BJ (cell line): Measurements from ENCODE around the gene EIF6. TPM values are rescaled to one million over a fixed set of nuclear protein-coding genes. Genes with fewer than 3 reads are reported as not detected.

Experiments used
- CTCF ChIA-PET: fragments of 350-600 bp; formaldehyde crosslinking; extraction: SDS; loops from one replicate; lab custom pipeline; 2021; ENCODE audit warnings: antibody characterized with exemption, inconsistent platforms; lab: Yijun Ruan, JAX
- POLR2A ChIA-PET: fragments of 300-600 bp; sonication (Branson Sonifier 250); formaldehyde crosslinking; extraction: SDS; loops from one replicate; lab custom pipeline; 2021; ENCODE audit warnings: antibody characterized with exemption; lab: Charles Lee
- DNase-seq: peaks from one replicate; pipeline ENCODE4 v3.0.0-alpha.2; 2011; ENCODE audit warnings: low read depth
- H3K27me3 ChIP-seq: 2 replicates; pipeline ENCODE4 v1.6.0; 2011; ENCODE audit warnings: low read length; ENCODE audit not compliant: control insufficient read depth, insufficient read depth
- H3K36me3 ChIP-seq: 2 replicates; pipeline ENCODE4 v1.5.1; 2011; ENCODE audit warnings: low read length; ENCODE audit not compliant: control insufficient read depth, insufficient read depth
- H3K4me3 ChIP-seq: 2 replicates; pipeline ENCODE4 v1.5.1; 2011; ENCODE audit warnings: low read depth, mild to moderate bottlenecking, control low read depth, low read length
- polyA minus RNA-seq: library from RNA; depleted of rRNA, polyadenylated mRNA; stranded (reverse); fragments of >200 nt; gene quantifications from 2 replicates; pipeline ENCODE4 v1.2.3, GENCODE V29; 2011; rRNA and poly(A)+ RNA removed
- polyA plus RNA-seq: library from polyadenylated mRNA; depleted of rRNA; stranded (reverse); fragments of >200 nt; gene quantifications from 2 replicates; pipeline ENCODE4 v1.2.3, GENCODE V29; 2011; rRNA removed
- TF ChIP-seq, protein P1 (sequence below): IDR thresholded peaks from 2 replicates; pipeline ENCODE4 v1.5.1; 2011; ENCODE audit warnings: low read depth, mild to moderate bottlenecking, control low read depth, inconsistent platforms, low read length, moderate library complexity; ENCODE audit not compliant: insufficient read depth

EIF6 gene
- polyA plus RNA-seq, result 182 and 261 TPM in 2 replicates
- 84.4 and 154 TPM in 2 replicates for polyA minus RNA-seq

DNA sequence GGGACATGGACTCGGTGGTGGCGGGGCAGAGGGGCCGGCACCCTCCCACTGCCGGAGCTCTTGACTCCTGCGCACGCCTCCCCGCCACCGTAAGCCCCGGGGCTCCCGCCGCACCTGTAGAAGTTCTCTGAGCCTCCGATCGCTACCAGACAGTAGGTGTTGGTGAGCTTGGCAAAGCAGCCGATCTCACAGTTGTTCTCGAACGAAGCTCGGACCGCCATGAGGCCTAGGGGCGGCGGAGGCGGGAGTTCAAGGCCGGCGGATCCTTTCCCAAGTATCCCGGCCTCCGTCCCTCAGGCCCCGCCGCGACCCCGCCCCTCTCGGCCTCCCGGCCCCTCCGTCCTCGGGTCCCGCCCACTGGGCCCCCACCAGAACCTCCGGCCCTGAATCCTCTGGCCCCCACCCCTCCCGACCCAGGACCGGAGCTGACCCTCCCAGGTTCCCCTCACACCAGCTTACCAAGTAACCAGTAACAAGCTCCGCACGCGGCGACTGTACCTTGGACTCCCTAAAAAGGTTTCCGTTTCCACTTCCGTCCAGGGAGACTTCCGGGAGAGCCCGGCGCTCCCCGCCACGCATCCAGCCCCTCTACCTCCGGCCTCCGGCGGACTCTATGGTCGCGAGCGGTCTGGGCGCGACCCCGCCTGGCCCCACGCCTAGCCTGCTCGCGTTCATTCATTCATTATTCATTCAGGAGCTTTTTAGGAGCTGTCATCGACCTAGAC is at the start of gene EIF6:
Gene EIF6 (minus strand): TSS at position 506 of the 725 bp plus-strand sequence. CDS start 285 bp downstream, at position 221.
- TF ChIP-seq, protein P1, sequence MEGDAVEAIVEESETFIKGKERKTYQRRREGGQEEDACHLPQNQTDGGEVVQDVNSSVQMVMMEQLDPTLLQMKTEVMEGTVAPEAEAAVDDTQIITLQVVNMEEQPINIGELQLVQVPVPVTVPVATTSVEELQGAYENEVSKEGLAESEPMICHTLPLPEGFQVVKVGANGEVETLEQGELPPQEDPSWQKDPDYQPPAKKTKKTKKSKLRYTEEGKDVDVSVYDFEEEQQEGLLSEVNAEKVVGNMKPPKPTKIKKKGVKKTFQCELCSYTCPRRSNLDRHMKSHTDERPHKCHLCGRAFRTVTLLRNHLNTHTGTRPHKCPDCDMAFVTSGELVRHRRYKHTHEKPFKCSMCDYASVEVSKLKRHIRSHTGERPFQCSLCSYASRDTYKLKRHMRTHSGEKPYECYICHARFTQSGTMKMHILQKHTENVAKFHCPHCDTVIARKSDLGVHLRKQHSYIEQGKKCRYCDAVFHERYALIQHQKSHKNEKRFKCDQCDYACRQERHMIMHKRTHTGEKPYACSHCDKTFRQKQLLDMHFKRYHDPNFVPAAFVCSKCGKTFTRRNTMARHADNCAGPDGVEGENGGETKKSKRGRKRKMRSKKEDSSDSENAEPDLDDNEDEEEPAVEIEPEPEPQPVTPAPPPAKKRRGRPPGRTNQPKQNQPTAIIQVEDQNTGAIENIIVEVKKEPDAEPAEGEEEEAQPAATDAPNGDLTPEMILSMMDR, result no peak
- Histone ChIP-seq H3K4me3 (peak within 1 kb of the TSS; percentile 91), H3K36me3 (peaks cover 13% of the 10 kb centered on the region), H3K27me3 (no peaks in the 10 kb centered on the region)
- no peak for DNase-seq
- CTCF ChIA-PET, result interaction anchor here (0.6 to 2.5 kb wide), 9 partner anchors 12 to 179 kb away, joined by 3 to 10 read pairs (median 4); partner anchors contain the start of gene GDF5
- POLR2A ChIA-PET, result interaction anchor here (0.6 to 1.2 kb wide), 5 partner anchors 22 to 1573 kb away, joined by 3 to 21 read pairs (median 4); partner anchors contain the start of gene CEP250

DNA sequence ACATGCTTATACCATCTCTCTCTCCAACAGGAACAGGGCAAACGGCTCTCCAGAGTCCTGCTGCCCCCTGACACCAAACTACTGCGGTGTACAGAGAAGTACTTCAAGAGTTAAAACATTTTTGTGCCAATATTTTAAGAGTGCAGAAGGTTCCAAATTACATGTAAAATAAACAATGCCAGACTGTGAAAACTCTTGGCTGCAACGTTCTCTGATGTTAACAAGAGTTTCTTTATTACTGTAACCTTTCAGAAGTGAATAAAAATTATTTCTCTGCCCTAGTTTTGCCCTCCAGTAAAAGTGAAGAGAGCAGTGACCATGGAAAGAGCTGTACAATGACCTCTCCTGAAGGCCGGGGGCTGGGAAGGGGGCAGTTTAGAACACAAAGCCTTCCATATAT is 49.0 kb upstream of the EIF6 start:
- Histone ChIP-seq H3K4me3 (no peak overlapping the region), H3K36me3 (no peaks in the 10 kb centered on the region), H3K27me3 (no peaks in the 10 kb centered on the region)
- no peak for DNase-seq
- ChIA-PET POLR2A (no interaction called here), CTCF (interaction anchor here (1.6 kb wide), 2 partner anchors 11 to 106 kb away, joined by 3 to 4 read pairs; no protein-coding TSS in a partner anchor)
- TF ChIP-seq, protein P1, result no peak

DNA sequence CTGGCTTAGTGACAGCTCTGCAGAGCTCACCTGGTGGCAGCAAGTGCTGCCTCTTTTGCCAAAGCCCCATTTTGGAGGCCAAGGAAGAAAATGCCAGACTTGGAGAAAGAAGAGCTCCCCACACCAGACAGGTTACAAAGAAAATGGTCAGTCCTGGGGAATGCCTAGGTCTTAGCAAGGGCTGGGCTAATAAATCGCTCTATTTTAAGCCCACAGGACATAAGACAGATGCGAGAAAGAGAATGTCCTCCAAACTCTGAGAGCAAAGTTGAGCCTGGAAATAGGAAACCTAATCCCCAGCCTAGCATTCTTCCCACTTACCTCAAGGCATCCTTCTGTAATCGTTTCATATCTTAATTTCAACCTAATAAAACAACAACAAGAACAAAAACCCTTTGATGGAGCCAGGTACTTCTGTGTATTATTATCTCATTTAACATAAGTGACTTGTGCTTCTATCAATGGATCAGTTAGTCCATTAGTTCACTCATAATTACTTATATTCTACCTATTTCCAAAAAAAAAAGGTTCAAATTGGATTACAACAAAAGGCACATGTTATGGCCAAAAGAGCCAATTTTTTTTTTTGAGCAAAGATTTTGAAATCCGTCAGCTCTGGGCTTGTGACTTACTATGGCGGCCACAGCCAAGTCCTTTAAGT is 48.1 kb upstream of the EIF6 start:
- Histone ChIP-seq H3K27me3 (no peaks in the 10 kb centered on the region), H3K36me3 (no peaks in the 10 kb centered on the region), H3K4me3 (no peak overlapping the region)
- DNase-seq, result no peak
- CTCF ChIA-PET, result interaction anchor here (0.8 to 1.2 kb wide), 2 partner anchors 9 to 25 kb away, joined by 3 to 4 read pairs; no protein-coding TSS in a partner anchor
- TF ChIP-seq, protein P1, result no peak
- POLR2A ChIA-PET, result no interaction called here

DNA sequence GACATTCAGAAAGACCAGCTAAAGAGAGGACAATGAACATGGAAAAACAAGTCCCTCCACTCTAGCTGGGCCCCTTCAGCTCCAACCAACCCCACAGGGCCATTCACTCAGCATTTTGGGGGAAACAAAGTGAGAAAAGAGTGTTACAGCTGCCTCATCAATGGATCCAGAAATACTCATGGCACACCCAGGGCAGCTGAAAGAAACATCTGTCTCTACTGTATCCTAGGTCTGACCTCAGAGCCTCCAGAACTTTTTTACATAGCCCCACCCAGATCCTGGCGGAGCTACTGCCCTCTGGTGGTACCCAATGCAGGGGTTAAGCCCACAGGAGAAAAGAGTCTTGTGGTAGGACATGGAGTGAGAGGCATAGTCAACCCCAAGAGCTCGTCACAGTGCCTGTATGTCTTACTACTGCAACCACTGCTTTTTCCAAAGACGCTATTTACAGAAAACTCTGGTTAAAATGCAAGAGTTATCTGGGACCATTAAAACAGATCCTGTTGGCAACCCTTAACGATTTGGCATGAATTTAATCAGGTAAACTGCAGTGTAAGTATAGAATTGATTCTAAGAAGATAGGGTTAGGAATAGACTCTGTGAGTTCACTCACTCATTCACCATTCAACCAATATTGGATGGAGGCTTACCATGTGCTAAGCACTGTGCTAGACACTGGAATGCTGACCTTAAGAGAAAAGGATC is 45.0 kb upstream of the EIF6 start:
- POLR2A ChIA-PET, result no interaction called here
- no peaks in the 10 kb centered on the region for H3K27me3 ChIP-seq

More for the DNA sequence above, 45.0 kb upstream of the EIF6 start:
- DNase-seq, result no peak
- Histone ChIP-seq H3K36me3 (no peaks in the 10 kb centered on the region), H3K4me3 (no peak overlapping the region)
- CTCF ChIA-PET, result interaction anchor here (0.7 to 1.7 kb wide), 8 partner anchors 8 to 125 kb away, joined by 3 to 5 read pairs (median 4); no protein-coding TSS in a partner anchor
- TF ChIP-seq, protein P1, result peak; percentile 49
